Adrenal gland (tissue), 5 donors: Measurements from ENCODE around the gene MTMR10.

Source experiments
- CTCF ChIP-seq, 6 experiments: fragments of 450-650 bp in 4 of 6; fragments of 200-600 bp in 2 of 6; sonication (generic) in 1 of 6; IDR thresholded peaks; 1 replicate in 5 of 6; 2 replicates in 1 of 6; pipeline versions ENCODE4 v1.5.1 to v1.8.0; 2016 to 2021; ENCODE audit warnings: antibody characterized with exemption in 6 of 6, mild to moderate bottlenecking in 2 of 6, moderate library complexity in 1 of 6
- POLR2A ChIP-seq, 2 donors: fragments of 450-650 bp; IDR thresholded peaks; one replicate each; pipeline ENCODE4 v1.6.1; 2017; ENCODE audit warnings: antibody characterized with exemption in 2 of 2, mild to moderate bottlenecking in 2 of 2, moderate library complexity in 1 of 2
- donor health status: DM: no; HTN: no; CAD: no.

- no peak for TF ChIP-seq CTCF (IDR thresholded peaks at IDR 0.05)
- no peak for TF ChIP-seq POLR2A (IDR thresholded peaks at IDR 0.05)
Observed at GRCh38 chr15:30990446-30991254, 778 bp downstream of the MTMR10 start.
